ENCODE data around the gene SBF1. TPM values are rescaled to one million over a fixed set of nuclear protein-coding genes. Genes with fewer than 3 reads are reported as not detected.

The SBF1 gene
- total and polyA plus RNA-seq, 7 donors: 13.8 to 67.3 (median 23.2) TPM

- no peaks in the 10 kb centered on the region for H3K27me3 ChIP-seq
- no peaks in the 10 kb centered on the region for H3K4me1 ChIP-seq
- H3K27ac ChIP-seq: no peak overlapping the region
- no peak for DNase-seq
- H3K9me3 ChIP-seq: no peaks in the 10 kb centered on the region
- WGBS, 2 donors: 46 to 81% methylated on average over 17 of the region's 17 CpGs
- H3K36me3 ChIP-seq: peaks cover 64 to 100% (median 94%) of the 10 kb centered on the region in 4 donors
- no peak overlapping the region for H3K4me3 ChIP-seq
- intact Hi-C loops (cut with DNase I): no loop called here
- TF ChIP-seq EP300 (IDR thresholded peaks at IDR 0.05) (no peak), POLR2AphosphoS5 (IDR thresholded peaks at IDR 0.05) (no peak), CTCF (IDR thresholded peaks at IDR 0.05) (no peak), POLR2A (IDR thresholded peaks at IDR 0.05) (no peak)
These were observed 13.9 kb downstream of the SBF1 start for GRCh38 chr22:50460938-50461337.

GRCh38 chr22:50459496-50460140, 15.2 kb downstream of the SBF1 start:
- no peak for DNase-seq
- intact Hi-C loops (cut with DNase I): no loop called here
- WGBS, 2 donors: 94 to 95% methylated on average over 41 of the region's 41 CpGs
- Histone ChIP-seq H3K4me1 (no peaks in the 10 kb centered on the region), H3K9me3 (no peaks in the 10 kb centered on the region), H3K36me3 (peaks cover 66 to 100% (median 94%) of the 10 kb centered on the region in 4 donors), H3K27me3 (no peaks in the 10 kb centered on the region), H3K27ac (no peak overlapping the region), H3K4me3 (no peak overlapping the region)
- TF ChIP-seq CTCF (IDR thresholded peaks at IDR 0.05) (no peak), EP300 (IDR thresholded peaks at IDR 0.05) (no peak), POLR2A (IDR thresholded peaks at IDR 0.05) (no peak), POLR2AphosphoS5 (IDR thresholded peaks at IDR 0.05) (no peak)

- intact Hi-C loops (cut with DNase I): no loop called here
- no peak for DNase-seq
- 93 to 94% methylated on average over 22 of the region's 22 CpGs for WGBS, 2 donors
- Histone ChIP-seq H3K4me3 (no peak overlapping the region), H3K27ac (no peak overlapping the region), H3K36me3 (peaks cover 67 to 100% (median 94%) of the 10 kb centered on the region in 4 donors), H3K4me1 (no peaks in the 10 kb centered on the region), H3K27me3 (no peaks in the 10 kb centered on the region), H3K9me3 (no peaks in the 10 kb centered on the region)
- TF ChIP-seq POLR2AphosphoS5 (IDR thresholded peaks at IDR 0.05) (no peak), POLR2A (IDR thresholded peaks at IDR 0.05) (no peak), EP300 (IDR thresholded peaks at IDR 0.05) (no peak), CTCF (IDR thresholded peaks at IDR 0.05) (no peak)
These were observed 15.8 kb downstream of the SBF1 start for GRCh38 chr22:50459016-50459415.

- Histone ChIP-seq H3K9me3 (no peaks in the 10 kb centered on the region), H3K4me1 (no peaks in the 10 kb centered on the region), H3K36me3 (peaks cover 48 to 88% (median 74%) of the 10 kb centered on the region in 4 donors), H3K27me3 (no peaks in the 10 kb centered on the region), H3K27ac (no peak overlapping the region), H3K4me3 (no peak overlapping the region)
- DNase-seq: no peak
- intact Hi-C loops (cut with DNase I): no loop called here
- TF ChIP-seq POLR2AphosphoS5 (IDR thresholded peaks at IDR 0.05) (no peak), POLR2A (IDR thresholded peaks at IDR 0.05) (no peak), CTCF (IDR thresholded peaks at IDR 0.05) (no peak), EP300 (IDR thresholded peaks at IDR 0.05) (no peak)
- 86 to 89% methylated on average over 34 of the region's 34 CpGs for WGBS, 2 donors
These were observed 18.2 kb downstream of the SBF1 start for GRCh38 chr22:50456466-50457234.

Measured in sigmoid colon (tissue), 7 donors.